KOPT-K1 (cell line): ENCODE measurements around the gene STIP1.

ENCODE experiments used
- H3K27ac ChIP-seq: fragments of 200-600 bp; sonication (generic); 2 replicates; pipeline ENCODE4 v1.5.1; 2016; ENCODE audit warnings: antibody characterized with exemption, mild to moderate bottlenecking, low read depth, low read length; ENCODE audit not compliant: poor library complexity, severe bottlenecking
- H3K36me3 ChIP-seq: fragments of 200-600 bp; sonication (generic); 2 replicates; pipeline ENCODE4 v1.5.1; 2017; ENCODE audit warnings: antibody characterized with exemption, mild to moderate bottlenecking, low read length, moderate library complexity; ENCODE audit not compliant: insufficient read depth
- H3K9me3 ChIP-seq: fragments of 200-600 bp; sonication (generic); 2 replicates; pipeline ENCODE4 v1.5.1; 2017; ENCODE audit warnings: antibody characterized with exemption, low read length, mild to moderate bottlenecking; ENCODE audit not compliant: insufficient read depth, poor library complexity, severe bottlenecking

STIP1 gene

GRCh38 chr11:64220798-64221197 lies 34.8 kb downstream of the STIP1 start:
- H3K36me3 ChIP-seq: peaks cover 81% of the 10 kb centered on the region
- H3K9me3 ChIP-seq: no peaks in the 10 kb centered on the region

GRCh38 chr11:64222651-64223000 lies 36.7 kb downstream of the STIP1 start:
- peaks cover 64% of the 10 kb centered on the region for H3K36me3 ChIP-seq
- no peak overlapping the region for H3K27ac ChIP-seq
- no peaks in the 10 kb centered on the region for H3K9me3 ChIP-seq

More at GRCh38 chr11:64220798-64221197, 34.8 kb downstream of the STIP1 start:
- H3K27ac ChIP-seq: no peak overlapping the region

GRCh38 chr11:64223001-64223651 lies 37.2 kb downstream of the STIP1 start:
- peaks cover 59% of the 10 kb centered on the region for H3K36me3 ChIP-seq
- no peak overlapping the region for H3K27ac ChIP-seq
- no peaks in the 10 kb centered on the region for H3K9me3 ChIP-seq

- Histone ChIP-seq H3K9me3 (no peaks in the 10 kb centered on the region), H3K27ac (peak overlapping the region; percentile 92)
Measured at GRCh38 chr11:64224151-64224890, 38.4 kb downstream of the STIP1 start.

GRCh38 chr11:64224891-64225607 lies 39.1 kb downstream of the STIP1 start:
- Histone ChIP-seq H3K36me3 (peaks cover 43% of the 10 kb centered on the region), H3K9me3 (no peaks in the 10 kb centered on the region), H3K27ac (peak overlapping the region; percentile 92)

More at GRCh38 chr11:64224151-64224890, 38.4 kb downstream of the STIP1 start:
- H3K36me3 ChIP-seq: peaks cover 51% of the 10 kb centered on the region

GRCh38 chr11:64225608-64226506 lies 39.9 kb downstream of the STIP1 start, which contains the start of the genes NUDT22 and TRPT1:
Gene NUDT22 (plus strand): TSS chr11:64226274. CDS start chr11:64226653, 379 bp downstream.
Gene TRPT1 (minus strand): TSS chr11:64226186. CDS start chr11:64225860, 326 bp downstream.
- no peaks in the 10 kb centered on the region for H3K9me3 ChIP-seq
- peaks cover 35% of the 10 kb centered on the region for H3K36me3 ChIP-seq
- peak within 1 kb of the TSS; percentile 92 for H3K27ac ChIP-seq

GRCh38 chr11:64226507-64227051 lies 40.6 kb downstream of the STIP1 start:
- no peaks in the 10 kb centered on the region for H3K9me3 ChIP-seq
- peaks cover 28% of the 10 kb centered on the region for H3K36me3 ChIP-seq
- H3K27ac ChIP-seq: peak overlapping the region; percentile 92

GRCh38 chr11:64227405-64227956 lies 41.5 kb downstream of the STIP1 start:
- H3K36me3 ChIP-seq: peaks cover 25% of the 10 kb centered on the region
- no peaks in the 10 kb centered on the region for H3K9me3 ChIP-seq
- H3K27ac ChIP-seq: peak overlapping the region; percentile 92

GRCh38 chr11:64229090-64229743 lies 43.2 kb downstream of the STIP1 start:
- Histone ChIP-seq H3K9me3 (no peaks in the 10 kb centered on the region), H3K27ac (peak overlapping the region; percentile 60), H3K36me3 (peaks cover 8% of the 10 kb centered on the region)

GRCh38 chr11:64229744-64230170 lies 43.8 kb downstream of the STIP1 start:
- Histone ChIP-seq H3K36me3 (peaks cover 3% of the 10 kb centered on the region; the same call in 1 of the 2 replicates), H3K27ac (peak overlapping the region; percentile 60), H3K9me3 (no peaks in the 10 kb centered on the region)

GRCh38 chr11:64230171-64230984 lies 44.4 kb downstream of the STIP1 start, which contains the start of gene DNAJC4:
Gene DNAJC4 (plus strand): TSS chr11:64230548. CDS start chr11:64230855, 307 bp downstream.
- peak within 1 kb of the TSS; percentile 60 for H3K27ac ChIP-seq
- H3K9me3 ChIP-seq: no peaks in the 10 kb centered on the region
- peaks cover 3% of the 10 kb centered on the region; the same call in 1 of the 2 replicates for H3K36me3 ChIP-seq

GRCh38 chr11:64230985-64231365 lies 45.0 kb downstream of the STIP1 start:
- Histone ChIP-seq H3K9me3 (no peaks in the 10 kb centered on the region), H3K36me3 (peaks cover 3% of the 10 kb centered on the region; the same call in 1 of the 2 replicates), H3K27ac (peak overlapping the region; percentile 60)

- no peak overlapping the region for H3K27ac ChIP-seq
Measured at GRCh38 chr11:64231546-64231945, 45.6 kb downstream of the STIP1 start.

More at GRCh38 chr11:64231546-64231945, 45.6 kb downstream of the STIP1 start:
- Histone ChIP-seq H3K36me3 (peaks cover 3% of the 10 kb centered on the region; the same call in 1 of the 2 replicates), H3K9me3 (no peaks in the 10 kb centered on the region)
